Hepatocyte (in vitro differentiated cells): Measurements from ENCODE around the gene LIPE.

Source experiments
- CTCF ChIP-seq: fragments of 200-600 bp; sonication (generic); IDR thresholded peaks from 2 replicates; pipeline ENCODE4 v1.5.1; 2016; ENCODE audit warnings: antibody characterized with exemption, mild to moderate bottlenecking; ENCODE audit not compliant: poor library complexity
- EZH2 ChIP-seq: fragments of 200-600 bp; sonication (generic); IDR thresholded peaks from 2 replicates; pipeline ENCODE4 v1.6.1; 2016; ENCODE audit warnings: antibody characterized with exemption, mild to moderate bottlenecking, borderline replicate concordance

- TF ChIP-seq EZH2 (no peak), CTCF (no peak)
These were observed 38.7 kb upstream of the LIPE start for GRCh38 chr19:42465827-42466280.
